ENCODE measurements around the gene CDX2.

DNA sequence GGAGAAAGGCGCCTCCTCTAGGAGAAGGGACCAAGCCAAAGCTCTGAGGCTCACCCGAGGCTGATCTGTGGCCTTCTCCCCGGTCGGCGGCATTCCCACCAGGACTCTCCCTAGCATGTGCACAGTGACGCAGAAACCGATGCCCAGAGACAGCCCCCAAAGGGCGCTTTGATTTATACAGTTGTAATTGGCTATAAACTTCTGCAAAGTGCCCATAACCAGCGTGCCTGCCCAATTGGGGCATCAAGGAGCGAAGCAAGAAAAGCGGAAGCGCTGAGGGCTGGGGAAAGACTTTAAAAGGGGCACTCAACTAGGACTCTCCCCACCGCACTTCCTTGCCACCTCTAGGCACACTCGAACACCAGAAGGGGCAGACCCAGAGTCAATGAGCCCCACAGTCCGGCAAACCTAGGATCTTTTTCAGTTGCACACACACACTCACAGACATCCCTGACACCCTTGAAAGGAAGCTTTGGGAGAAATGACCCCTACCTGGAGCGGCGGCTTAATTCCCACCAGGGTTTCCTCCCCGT lies 1.8 kb downstream of the CDX2 start:
- TF ChIP-seq, protein P1, sequence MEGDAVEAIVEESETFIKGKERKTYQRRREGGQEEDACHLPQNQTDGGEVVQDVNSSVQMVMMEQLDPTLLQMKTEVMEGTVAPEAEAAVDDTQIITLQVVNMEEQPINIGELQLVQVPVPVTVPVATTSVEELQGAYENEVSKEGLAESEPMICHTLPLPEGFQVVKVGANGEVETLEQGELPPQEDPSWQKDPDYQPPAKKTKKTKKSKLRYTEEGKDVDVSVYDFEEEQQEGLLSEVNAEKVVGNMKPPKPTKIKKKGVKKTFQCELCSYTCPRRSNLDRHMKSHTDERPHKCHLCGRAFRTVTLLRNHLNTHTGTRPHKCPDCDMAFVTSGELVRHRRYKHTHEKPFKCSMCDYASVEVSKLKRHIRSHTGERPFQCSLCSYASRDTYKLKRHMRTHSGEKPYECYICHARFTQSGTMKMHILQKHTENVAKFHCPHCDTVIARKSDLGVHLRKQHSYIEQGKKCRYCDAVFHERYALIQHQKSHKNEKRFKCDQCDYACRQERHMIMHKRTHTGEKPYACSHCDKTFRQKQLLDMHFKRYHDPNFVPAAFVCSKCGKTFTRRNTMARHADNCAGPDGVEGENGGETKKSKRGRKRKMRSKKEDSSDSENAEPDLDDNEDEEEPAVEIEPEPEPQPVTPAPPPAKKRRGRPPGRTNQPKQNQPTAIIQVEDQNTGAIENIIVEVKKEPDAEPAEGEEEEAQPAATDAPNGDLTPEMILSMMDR (IDR thresholded peaks at IDR 0.05; ENCODE audit: poor library complexity): no peak
- TF ChIP-seq EZH2 (IDR thresholded peaks at IDR 0.05; ENCODE audit: borderline replicate concordance) (no peak), EZH2phosphoT487 (IDR thresholded peaks at IDR 0.05; ENCODE audit: low read depth, severe bottlenecking, unreplicated experiment) (peak; percentile 19)
